Psoas muscle (tissue), 8 donors: ENCODE data around the gene SCN7A. TPM values are rescaled to one million over a fixed set of nuclear protein-coding genes. Genes with fewer than 3 reads are reported as not detected.
A peak's percentile ranks its signal among the peaks of the same experiment; 100 is the strongest.

Experiments
- ATAC-seq, 4 donors: fragments of 200-7000 bp; cut with Tn5 transposase; one replicate each; pipeline ENCODE4 v1.9.1; 2020; ENCODE audit warnings: moderate library complexity in 3 of 4, mild to moderate bottlenecking in 2 of 4
- DNase-seq, 2 donors: peaks; one replicate each; pipeline ENCODE4 v3.0.0-alpha.2; 2020
- H3K27ac ChIP-seq: fragments of 200-600 bp; one replicate; pipeline ENCODE4 v1.8.0; 2022
- H3K27me3 ChIP-seq, 3 donors: fragments of 200-600 bp in 1 of 3; one replicate each; pipeline versions ENCODE4 v1.6.1 to v1.8.0; 2013 to 2022; ENCODE audit warnings: low read length in 2 of 3, mild to moderate bottlenecking in 2 of 3, moderate library complexity in 1 of 3; ENCODE audit not compliant: insufficient read depth in 3 of 3
- H3K36me3 ChIP-seq, 2 donors: fragments of 200-600 bp in 1 of 2; one replicate each; pipeline versions ENCODE4 v1.6.1 to v1.8.0; 2013 to 2022; ENCODE audit warnings: low read depth in 1 of 2, mild to moderate bottlenecking in 1 of 2, moderate library complexity in 1 of 2; ENCODE audit not compliant: insufficient read depth in 1 of 2
- H3K4me1 ChIP-seq: fragments of 200-600 bp; one replicate; pipeline ENCODE4 v1.8.0; 2022
- H3K4me3 ChIP-seq: fragments of 200-600 bp; one replicate; pipeline ENCODE4 v1.8.0; 2022; ENCODE audit warnings: mild to moderate bottlenecking
- H3K9me3 ChIP-seq: fragments of 200-600 bp; one replicate; pipeline ENCODE4 v1.8.0; 2022
- WGBS, 3 donors: extraction: QIAGEN DNeasy Blood & Tissue Kit; methylation state at CpG; one replicate each; pipeline versions ENCODE4 v1.1.6 to v1.1.7; 2013; 5-methylcytosine and 5-hydroxymethylcytosine counted together
- intact Hi-C, 2 donors: fragments of 100-400 bp; cut with DNase I; formaldehyde crosslinking; loops; one replicate each; pipeline versions ENCODE4 v1.11.0 to v1.14.2; 2022
- polyA plus RNA-seq, 3 donors: library from polyadenylated mRNA; stranded (reverse); fragments of 200-250 nt; gene quantifications; one replicate each; pipeline ENCODE4 v1.2.3, GENCODE V29; 2013
- total RNA-seq, 4 donors: library from RNA; stranded (reverse); fragmentation: NEBNext Ultra II Directional in 2 of 4; extraction: Animal tissue kit (Norgen Biotek cat#: 25700) in 2 of 4; gene quantifications; one replicate each; pipeline versions ENCODE4 v1.2.1 to v1.2.4, GENCODE V29; 2021 to 2023
- TF ChIP-seq, protein P1 (sequence below): fragments of 200-600 bp; IDR thresholded peaks from one replicate; pipeline ENCODE4 v1.8.0; 2022; ENCODE audit warnings: antibody characterized with exemption
- donor health status: healthy with polysubstance abuse.
- donor health status: DM: no; HTN: no; CAD: no; lungs with moderate emphysema.
- donor health status: Bipolar disorder and iron deficiency.
- donor health status: healthy.
- donor health status: DM: yes; HTN: yes; CAD: no.
- donor health status: DM: no; HTN: no; CAD: no.
- donor health status: DM: no; HTN: no; CAD: no.
- donor health status: DM: yes; HTN: yes; CAD: no.

The SCN7A gene
- total and polyA plus RNA-seq, 7 donors: 1.2 to 17.3 (median 2.5) TPM

DNA sequence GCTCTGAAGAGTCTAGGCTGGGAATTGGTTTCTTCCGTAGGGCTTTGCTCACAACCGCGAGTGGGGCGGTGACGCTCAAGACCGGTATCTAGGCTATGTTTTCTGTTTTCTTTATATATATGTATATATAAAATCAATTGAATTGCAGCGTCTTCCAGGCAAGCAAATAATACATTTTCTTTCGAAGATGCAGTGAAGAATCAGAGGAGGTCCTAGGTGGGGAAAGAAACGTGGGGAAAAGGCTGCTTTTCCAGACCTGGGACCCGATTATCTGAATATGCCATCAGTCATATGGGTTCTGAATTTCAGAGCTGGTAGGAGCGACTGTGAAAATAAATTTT, 117.6 kb downstream of the SCN7A start:
- intact Hi-C loops: no loop called here
- ATAC-seq: no peak
- Histone ChIP-seq H3K4me1 (peaks cover 9% of the 10 kb centered on the region), H3K4me3 (peak overlapping the region; percentile 75), H3K9me3 (no peaks in the 10 kb centered on the region), H3K27me3 (no peaks in the 10 kb centered on the region), H3K36me3 (no peaks in the 10 kb centered on the region), H3K27ac (no peak overlapping the region)
- 4 to 6% (median 5%) methylated on average over 11 of the region's 11 CpGs for WGBS, 3 donors
- TF ChIP-seq, protein P1, sequence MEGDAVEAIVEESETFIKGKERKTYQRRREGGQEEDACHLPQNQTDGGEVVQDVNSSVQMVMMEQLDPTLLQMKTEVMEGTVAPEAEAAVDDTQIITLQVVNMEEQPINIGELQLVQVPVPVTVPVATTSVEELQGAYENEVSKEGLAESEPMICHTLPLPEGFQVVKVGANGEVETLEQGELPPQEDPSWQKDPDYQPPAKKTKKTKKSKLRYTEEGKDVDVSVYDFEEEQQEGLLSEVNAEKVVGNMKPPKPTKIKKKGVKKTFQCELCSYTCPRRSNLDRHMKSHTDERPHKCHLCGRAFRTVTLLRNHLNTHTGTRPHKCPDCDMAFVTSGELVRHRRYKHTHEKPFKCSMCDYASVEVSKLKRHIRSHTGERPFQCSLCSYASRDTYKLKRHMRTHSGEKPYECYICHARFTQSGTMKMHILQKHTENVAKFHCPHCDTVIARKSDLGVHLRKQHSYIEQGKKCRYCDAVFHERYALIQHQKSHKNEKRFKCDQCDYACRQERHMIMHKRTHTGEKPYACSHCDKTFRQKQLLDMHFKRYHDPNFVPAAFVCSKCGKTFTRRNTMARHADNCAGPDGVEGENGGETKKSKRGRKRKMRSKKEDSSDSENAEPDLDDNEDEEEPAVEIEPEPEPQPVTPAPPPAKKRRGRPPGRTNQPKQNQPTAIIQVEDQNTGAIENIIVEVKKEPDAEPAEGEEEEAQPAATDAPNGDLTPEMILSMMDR: no peak
- no peak for DNase-seq

DNA sequence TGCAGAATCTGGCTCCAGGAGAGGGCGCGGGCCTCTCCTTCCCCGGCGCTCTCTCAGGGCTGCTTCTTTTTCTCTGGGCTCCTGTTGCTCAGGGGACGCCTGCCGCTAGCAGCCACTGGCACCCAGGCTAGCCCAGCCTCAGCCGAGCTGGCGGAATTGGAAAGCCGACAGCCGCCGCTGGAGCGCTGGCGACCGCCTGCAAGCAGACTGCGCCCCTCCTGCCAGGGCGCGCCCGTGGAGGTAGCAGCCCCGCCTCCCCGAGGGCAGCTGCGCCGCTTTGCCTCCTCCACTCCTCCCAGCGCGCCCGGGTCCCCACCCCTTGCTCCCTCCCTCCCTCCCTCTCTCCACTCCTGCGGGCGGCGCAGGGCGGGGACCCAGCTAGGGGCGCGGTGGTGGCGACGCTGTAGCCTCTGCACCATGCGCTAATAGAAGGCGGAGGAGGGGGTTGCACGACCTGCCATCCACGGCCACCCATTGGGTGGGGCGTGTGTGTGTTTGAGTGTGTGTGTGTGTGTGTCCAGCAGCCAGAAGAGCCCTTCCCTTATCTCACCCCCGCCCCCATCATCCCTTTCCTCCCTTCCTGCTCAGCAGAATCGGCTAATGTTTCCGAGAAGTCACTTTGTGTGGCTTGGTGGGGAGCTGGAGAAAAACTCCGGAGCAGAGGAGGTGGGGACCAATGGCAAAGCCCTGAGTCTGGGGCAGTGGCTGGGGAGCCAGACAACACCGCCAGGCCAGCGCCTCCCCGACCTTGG, 118.1 kb downstream of the SCN7A start, which contains the start of gene SCN9A:
Gene SCN9A, minus strand, starts transcription at position 209 of the 752 bp plus-strand sequence. CDS start 64,188 bp downstream, outside the sequence.
- peak within 1 kb of the TSS; percentile 75 for H3K4me3 ChIP-seq
- intact Hi-C loops: no loop called here
- peaks cover 9% of the 10 kb centered on the region for H3K4me1 ChIP-seq
- TF ChIP-seq, protein P1: no peak
- 0 to 1% (median 1%) methylated on average over 33 to 45 of the region's 45 CpGs for whole genome bisulfite sequencing, 3 donors
- DNase-seq (peak; percentile 69 to 81), ATAC-seq (peak; percentile 73 to 97 (median 91))
- H3K9me3 ChIP-seq: no peaks in the 10 kb centered on the region
- no peak within 1 kb of the TSS for H3K27ac ChIP-seq
- no peaks in the 10 kb centered on the region for H3K36me3 ChIP-seq
- no peaks in the 10 kb centered on the region for H3K27me3 ChIP-seq

DNA sequence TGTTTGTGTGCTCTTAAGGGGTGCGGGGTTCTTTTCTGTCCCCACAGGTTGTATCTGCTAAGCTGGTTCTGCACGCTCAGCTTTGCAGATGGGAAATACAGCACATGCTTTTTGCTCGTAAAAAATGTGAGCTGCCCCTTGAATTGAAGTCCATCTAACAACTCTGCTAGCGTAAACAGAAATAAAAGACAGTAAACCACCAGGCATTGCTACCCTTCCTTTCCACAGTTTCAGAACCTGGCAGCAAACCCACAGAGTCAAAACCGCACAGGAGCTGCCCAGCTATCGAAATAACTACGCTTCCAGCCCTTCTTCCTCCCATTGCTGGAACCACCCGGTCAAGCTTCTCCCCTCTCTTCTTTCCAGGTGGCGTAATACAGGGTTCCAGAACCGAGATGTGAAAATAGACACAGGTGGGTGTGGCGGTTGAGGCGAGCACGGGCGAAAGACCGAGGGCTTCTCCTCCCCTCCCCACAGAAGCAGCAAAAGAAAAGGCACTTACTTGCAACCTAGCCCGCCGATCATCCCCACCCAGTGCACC, 118.8 kb downstream of the SCN7A start:
- no peaks in the 10 kb centered on the region for H3K9me3 ChIP-seq
- 0 to 1% (median 1%) methylated on average over 17 of the region's 17 CpGs for WGBS, 3 donors
- intact Hi-C loops: no loop called here
- ATAC-seq (peak in 2 of 4 donors; percentile 37 to 41), DNase-seq (no peak)
- H3K36me3 ChIP-seq: no peaks in the 10 kb centered on the region
- no peaks in the 10 kb centered on the region for H3K27me3 ChIP-seq
- no peak overlapping the region for H3K27ac ChIP-seq
- TF ChIP-seq, protein P1: no peak
- peaks cover 9% of the 10 kb centered on the region for H3K4me1 ChIP-seq
- H3K4me3 ChIP-seq: peak overlapping the region; percentile 75

DNA sequence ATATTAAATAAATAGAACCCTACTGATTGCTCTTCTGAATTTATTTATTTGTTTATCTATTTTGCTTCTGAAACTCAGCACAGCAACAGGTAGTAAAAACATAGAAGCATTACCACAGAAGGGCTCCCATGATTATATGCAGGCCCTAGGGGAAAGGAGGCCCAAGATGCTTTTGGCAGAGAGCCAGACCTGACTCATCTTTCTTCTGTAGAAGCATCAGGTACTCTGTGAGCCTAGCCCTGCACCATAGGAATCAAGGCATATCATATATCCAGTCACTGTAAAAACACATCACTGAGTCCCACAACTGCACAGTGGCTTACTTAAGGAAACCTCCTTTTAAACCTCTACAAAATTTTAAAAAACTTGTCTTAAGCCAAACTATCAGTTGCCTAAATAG, 120.1 kb downstream of the SCN7A start:
- Histone ChIP-seq H3K4me3 (no peak overlapping the region), H3K4me1 (peaks cover 9% of the 10 kb centered on the region), H3K27ac (no peak overlapping the region), H3K36me3 (no peaks in the 10 kb centered on the region), H3K9me3 (no peaks in the 10 kb centered on the region), H3K27me3 (no peaks in the 10 kb centered on the region)
- DNase-seq: no peak
- no peak for ATAC-seq
- TF ChIP-seq, protein P1: no peak
- intact Hi-C loops: no loop called here

DNA sequence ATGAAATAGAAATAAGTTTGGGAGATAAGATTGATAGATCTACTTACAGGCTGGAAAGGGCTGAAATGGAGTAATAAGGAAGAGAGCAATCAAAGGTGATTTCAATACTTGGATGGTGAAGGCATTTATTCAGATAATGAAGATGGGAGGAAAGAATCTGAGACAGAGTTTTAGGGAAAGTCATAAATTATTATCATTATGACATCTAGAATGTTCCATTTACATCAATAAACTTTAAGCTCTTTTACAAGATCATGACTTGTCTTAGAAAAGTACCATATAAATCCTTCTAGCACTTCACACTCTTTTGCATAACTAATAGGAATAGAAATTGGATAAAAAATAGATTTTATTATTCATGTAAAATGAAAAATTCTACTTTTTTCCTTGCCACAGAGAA, 120.5 kb downstream of the SCN7A start:
- TF ChIP-seq, protein P1: no peak
- H3K9me3 ChIP-seq: no peaks in the 10 kb centered on the region

More for the DNA sequence above, 120.5 kb downstream of the SCN7A start:
- intact Hi-C loops: no loop called here
- Histone ChIP-seq H3K4me3 (no peak overlapping the region), H3K36me3 (no peaks in the 10 kb centered on the region), H3K27me3 (no peaks in the 10 kb centered on the region), H3K4me1 (peaks cover 9% of the 10 kb centered on the region), H3K27ac (no peak overlapping the region)
- DNase-seq (no peak), ATAC-seq (no peak)
